ENCODE measurements around the gene ENO1.

Gene ENO1

DNA sequence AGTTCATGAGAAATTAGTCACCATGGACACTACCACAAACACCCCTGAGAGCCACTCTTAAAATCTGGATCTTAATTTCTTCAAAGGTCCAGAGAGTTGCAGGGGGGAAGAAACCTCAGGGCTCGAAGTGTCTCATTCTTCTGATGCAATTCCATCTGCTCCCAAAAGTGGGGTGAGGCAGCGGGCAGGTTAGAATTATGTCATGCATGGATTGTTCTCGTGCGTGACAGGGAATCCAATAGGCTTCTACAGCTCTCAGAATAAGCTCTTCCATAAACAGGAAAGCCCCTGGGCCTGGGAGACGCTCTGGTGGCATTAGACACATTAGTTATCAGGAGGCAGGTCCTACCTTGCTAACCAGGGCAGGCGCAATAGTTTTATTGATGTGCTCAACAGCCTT, 8.4 kb downstream of the ENO1 start:
- no peak for FAIRE-seq
- TF ChIP-seq POLR2A (IDR thresholded peaks at IDR 0.05; ENCODE audit: low read depth, low read length) = no peak
- no peak for DNase-seq (ENCODE audit: insufficient read length, low spot score)

DNA sequence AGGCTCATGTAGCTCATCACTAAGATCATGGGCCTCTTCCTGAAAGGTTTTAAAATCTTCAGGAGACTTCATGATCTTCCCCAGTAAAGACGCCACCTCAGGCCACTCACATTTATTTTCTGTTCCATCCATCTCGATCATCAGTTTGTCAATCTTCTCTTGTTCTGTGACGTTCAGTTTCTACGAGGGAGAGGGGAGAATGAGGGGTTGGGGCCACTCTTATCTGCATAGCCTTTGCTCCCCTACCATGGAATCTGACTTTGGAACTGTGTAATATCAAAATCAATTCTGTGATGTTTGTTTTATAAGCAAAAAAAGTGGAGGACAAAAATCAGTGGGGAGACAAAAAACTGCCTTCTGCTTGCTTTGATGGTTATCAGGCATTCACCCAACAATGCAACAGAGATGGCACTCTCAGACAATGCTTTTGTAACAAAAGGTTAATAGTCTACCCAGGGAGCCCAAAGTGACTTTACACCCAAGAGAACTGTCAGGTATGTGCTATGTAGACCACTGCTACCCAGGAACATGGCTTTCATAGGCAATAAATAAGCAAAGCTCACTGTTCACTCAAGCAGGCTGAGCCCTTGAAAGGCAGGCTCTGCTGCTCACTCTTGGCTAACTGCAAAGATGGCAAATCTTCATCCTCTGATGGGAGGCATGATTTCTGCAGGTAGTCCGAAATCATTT, 10.5 kb downstream of the ENO1 start:
- TF ChIP-seq POLR2A (IDR thresholded peaks at IDR 0.05; ENCODE audit: low read depth, low read length) = no peak
- DNase-seq (ENCODE audit: insufficient read length, low spot score) (no peak), FAIRE-seq (no peak)

DNA sequence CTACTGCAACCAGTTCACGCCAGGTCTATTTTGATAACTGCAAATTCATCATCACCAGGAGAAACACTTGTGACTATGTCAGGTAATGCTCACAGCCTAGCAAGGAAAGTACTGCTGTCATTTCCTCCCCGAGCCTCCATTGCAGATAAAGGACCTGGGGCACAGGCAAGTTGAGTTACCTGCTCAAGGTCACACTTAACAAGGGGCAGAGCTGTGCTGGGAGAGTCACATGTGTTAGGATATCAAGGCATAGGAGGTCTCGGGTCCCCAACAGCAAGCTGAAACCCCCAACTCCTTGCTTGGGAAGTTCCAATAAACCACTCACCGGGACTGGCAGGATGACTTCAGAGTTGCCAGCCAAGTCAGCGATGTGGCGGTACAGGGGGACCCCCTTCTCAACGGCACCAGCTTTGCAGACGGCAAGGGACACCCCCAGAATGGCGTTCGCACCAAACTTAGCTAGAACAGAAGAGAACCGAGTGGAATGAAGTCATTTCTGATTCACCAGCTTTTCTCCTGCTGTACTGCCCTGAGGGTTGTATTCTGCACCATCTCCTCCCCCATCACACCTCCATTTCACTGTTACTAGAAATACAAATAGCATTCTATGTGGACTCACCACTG, 11.6 kb downstream of the ENO1 start:
- no peak for DNase-seq (ENCODE audit: insufficient read length, low spot score)
- FAIRE-seq = no peak
- TF ChIP-seq POLR2A (IDR thresholded peaks at IDR 0.05; ENCODE audit: low read depth, low read length) = no peak

DNA sequence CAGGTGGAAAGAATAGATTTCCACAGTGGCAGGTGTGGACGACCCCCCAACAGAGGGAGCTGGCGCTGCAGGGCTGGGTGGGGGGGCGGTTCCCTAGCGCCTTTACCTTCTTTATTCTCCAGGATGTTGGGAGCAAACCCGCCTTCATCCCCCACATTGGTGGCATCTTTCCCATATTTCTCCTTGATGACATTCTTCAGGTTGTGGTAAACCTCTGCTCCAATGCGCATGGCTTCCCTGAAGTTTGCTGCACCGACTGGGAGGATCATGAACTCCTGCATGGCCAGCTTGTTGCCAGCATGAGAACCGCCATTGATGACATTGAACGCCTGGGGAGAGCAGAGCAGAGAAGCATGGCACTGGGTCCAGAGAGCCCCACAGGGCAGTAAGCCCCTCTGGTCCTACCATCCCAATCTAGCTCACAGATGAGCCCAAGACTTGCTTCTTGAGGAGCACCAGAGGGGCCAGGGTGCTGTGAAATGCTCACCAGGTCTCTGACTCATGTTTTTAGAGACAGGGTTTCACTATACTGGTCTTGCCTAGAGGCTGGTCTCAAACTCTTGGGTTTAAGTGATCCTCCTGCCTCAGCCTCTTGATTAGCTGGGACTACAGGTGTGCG, 12.2 kb downstream of the ENO1 start:
- FAIRE-seq (no peak), DNase-seq (ENCODE audit: insufficient read length, low spot score) (no peak)
- TF ChIP-seq POLR2A (IDR thresholded peaks at IDR 0.05; ENCODE audit: low read depth, low read length) = no peak

DNA sequence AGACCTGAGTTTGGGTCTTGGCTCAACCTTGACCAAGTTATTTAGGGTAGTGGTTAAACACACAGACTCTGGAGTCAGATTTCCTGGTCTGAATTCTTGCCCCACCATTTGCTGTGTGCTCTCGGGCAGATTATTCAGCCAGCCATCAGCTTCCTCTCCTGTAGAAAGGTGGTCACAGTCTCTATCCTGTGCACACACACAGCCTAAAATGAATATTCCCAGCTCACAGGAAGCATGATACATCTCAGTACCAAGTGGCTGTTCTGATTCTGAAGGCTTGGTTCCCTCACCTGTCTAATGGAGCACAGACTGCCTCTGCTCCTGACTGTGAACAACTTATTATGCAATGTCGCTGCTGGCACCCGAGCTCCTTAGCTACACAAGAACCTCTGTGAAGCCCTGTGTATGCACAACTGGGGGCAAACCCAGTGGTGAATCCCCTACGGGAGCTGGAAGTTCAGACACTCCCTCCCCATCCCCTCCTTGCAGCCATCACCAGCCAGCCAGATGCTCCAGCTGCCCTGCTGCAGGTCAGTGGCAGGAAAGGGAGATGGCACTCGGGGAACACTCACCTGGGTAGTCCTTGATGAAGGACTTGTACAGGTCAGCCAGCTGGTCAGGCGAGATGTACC, 13.7 kb downstream of the ENO1 start:
- TF ChIP-seq POLR2A (IDR thresholded peaks at IDR 0.05; ENCODE audit: low read depth, low read length) = no peak
- DNase-seq (ENCODE audit: insufficient read length, low spot score) (no peak), FAIRE-seq (no peak)

DNA sequence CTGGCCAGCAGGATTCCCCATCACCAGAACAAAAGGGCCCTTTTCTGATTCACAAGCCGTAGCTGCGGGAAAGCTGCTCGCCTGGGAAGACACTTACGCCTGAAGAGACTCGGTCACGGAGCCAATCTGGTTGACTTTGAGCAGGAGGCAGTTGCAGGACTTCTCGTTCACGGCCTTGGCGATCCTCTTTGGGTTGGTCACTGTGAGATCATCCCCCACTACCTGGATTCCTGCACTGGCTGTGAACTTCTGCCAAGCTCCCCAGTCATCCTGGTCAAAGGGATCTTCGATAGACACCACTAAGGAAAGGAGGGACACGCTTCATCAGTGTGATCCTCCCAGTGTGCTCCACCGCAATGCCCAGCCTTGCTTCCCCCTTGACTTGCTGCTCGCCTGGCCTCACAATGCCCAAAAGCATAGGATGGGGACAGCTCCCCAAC, 14.7 kb downstream of the ENO1 start:
- no peak for FAIRE-seq
- no peak for TF ChIP-seq POLR2A (IDR thresholded peaks at IDR 0.05; ENCODE audit: low read depth, low read length)

DNA sequence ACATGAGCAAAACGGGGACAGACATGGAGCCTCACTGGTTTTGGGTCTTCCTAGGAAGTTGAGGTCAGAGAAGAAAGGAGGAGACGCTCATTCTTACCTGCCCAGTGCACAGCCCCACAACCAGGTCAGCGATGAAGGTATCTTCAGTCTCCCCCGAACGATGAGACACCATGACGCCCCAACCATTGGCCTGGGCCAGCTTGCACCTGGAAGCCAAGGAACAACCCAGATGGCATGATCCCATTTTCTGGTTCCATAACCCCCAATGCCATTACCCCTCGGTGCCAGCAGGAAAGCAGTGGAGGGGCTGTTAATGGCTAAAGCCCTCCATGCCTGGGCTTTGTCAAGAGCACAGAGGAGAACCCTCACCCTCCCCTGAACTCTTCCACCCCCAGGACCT, 15.3 kb downstream of the ENO1 start:
- TF ChIP-seq POLR2A (IDR thresholded peaks at IDR 0.05; ENCODE audit: low read depth, low read length) = no peak
- DNase-seq (ENCODE audit: insufficient read length, low spot score) (no peak), FAIRE-seq (no peak)

More for the DNA sequence above, 14.7 kb downstream of the ENO1 start:
- no peak for DNase-seq (ENCODE audit: insufficient read length, low spot score)

DNA sequence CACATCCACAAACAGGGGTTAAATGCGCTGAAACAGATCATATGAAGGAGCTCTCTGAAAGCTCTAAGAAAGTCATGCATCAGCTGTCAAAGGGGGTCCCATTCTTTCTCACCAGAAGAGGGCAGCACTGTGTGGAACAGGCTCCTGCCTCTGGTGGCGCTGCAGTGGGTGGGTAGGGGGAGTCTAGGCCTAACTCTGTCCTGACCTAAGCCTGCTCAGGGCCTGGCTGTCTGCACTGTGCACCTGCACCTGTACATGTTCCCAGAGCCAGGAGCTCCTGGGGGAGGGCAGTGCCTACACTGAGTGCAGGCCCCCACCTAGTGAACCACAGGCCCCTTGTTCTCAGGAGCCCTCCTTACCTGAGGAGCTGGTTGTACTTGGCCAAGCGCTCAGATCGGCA, 16.0 kb downstream of the ENO1 start:
- DNase-seq (ENCODE audit: insufficient read length, low spot score) (no peak), FAIRE-seq (no peak)
- no peak for TF ChIP-seq POLR2A (IDR thresholded peaks at IDR 0.05; ENCODE audit: low read depth, low read length)

DNA sequence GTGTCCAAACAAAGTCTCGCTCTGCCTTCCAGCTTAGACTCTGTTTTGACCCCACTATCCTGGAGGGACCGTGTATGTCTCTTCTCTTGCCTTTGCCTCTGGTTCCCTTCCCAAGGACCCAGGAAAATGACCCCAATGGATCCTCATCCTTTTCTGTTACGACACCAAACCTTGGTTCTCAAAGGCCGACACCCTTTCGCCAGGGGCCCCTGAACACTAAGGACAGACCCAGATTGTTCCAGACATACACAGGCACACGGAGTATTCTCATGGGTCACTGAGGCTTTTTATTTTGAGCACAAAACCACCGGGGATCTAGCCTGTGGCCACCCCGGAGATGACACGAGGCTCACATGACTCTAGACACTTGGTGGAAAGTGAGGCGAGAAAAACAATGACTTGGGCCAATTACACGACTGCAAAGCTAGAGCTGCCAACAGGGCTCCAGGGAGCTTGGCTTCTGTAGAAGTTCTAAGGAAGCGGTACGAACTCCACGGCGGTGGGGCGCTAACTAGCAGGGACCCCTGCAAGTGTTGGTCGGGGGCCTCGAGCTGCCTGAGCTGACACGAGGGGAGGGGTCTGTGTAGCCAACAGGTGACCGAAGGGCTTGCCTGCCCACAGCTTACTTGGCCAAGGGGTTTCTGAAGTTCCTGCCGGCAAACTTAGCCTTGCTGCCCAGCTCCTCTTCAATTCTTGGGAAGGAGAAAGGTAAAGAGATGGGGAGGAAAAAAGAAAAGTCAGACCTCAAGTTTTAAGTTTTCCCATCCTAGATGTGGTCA, 17.6 kb downstream of the ENO1 start:
- no peak for TF ChIP-seq POLR2A (IDR thresholded peaks at IDR 0.05; ENCODE audit: low read depth, low read length)
- DNase-seq (ENCODE audit: insufficient read length, low spot score) (no peak), FAIRE-seq (no peak)

DNA sequence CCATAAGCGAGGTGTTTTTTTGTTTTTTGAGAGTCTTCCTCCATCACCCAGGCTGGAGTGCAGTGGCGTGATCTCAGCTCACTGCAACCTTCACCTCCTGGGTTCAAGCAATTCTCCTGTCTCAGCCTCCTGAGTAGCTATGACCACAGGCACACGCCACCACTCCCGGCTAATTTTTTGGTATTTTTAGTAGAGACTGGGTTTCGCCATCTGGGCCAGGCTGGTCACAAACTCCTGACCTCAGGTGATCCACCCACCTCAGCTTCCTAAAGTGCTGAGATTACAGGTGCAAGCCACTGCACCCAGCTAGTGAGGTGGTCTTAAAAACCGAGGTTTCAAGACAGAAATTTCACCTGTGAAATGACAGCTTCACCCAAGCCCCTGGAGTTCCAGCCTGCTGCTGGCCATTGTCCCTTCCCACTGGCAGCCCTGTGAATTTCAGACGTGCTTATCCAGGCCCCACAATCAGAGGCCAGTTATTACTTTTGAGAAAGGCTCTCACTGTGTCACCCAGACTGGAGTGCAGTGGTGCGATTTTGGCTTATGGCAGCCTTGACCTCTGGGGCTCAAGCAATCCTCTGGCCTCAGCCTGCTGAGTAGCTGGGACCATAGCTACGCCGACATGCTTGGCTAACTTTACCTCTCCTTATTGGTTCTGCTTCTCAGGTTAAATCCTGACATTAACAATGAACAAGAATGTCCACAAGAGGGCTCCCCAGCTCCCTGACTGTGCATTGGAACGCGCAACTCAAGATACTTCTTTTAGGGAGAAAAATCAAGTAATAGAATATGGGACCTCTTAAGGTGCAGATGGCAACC, 19.4 kb downstream of the ENO1 start:
- no peak for FAIRE-seq

DNA sequence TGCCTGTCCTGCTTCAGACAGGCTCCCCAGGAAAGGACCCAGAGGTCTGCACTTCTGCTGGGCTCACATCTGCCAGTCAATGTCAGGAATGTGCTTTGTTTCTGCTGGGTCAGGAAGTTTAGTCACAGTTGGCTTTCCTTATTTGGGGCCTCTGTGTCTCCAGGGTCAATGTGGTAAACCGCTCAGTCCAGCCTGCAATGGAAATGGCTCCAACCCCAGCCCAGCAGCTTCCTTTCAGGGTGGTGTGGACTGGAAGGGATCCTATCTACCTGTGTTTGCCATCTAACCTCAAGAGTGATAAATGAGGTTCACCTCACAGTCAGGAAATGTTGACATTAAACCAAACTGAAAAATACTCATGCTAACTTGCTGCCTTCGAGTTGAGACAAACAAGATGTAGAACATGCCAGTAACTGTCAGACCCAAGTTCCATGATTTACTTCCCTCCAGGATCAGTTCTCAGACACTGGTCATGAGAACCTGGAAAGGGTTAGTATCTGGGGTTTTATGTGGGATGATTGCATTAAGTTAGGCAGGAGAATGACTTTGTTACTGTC, 20.3 kb downstream of the ENO1 start:
- TF ChIP-seq POLR2A (IDR thresholded peaks at IDR 0.05; ENCODE audit: low read depth, low read length) = no peak
- DNase-seq (ENCODE audit: insufficient read length, low spot score) (peak; percentile 26), FAIRE-seq (peak; percentile 78)

More for the DNA sequence above, 19.4 kb downstream of the ENO1 start:
- no peak for TF ChIP-seq POLR2A (IDR thresholded peaks at IDR 0.05; ENCODE audit: low read depth, low read length)
- no peak for DNase-seq (ENCODE audit: insufficient read length, low spot score)

DNA sequence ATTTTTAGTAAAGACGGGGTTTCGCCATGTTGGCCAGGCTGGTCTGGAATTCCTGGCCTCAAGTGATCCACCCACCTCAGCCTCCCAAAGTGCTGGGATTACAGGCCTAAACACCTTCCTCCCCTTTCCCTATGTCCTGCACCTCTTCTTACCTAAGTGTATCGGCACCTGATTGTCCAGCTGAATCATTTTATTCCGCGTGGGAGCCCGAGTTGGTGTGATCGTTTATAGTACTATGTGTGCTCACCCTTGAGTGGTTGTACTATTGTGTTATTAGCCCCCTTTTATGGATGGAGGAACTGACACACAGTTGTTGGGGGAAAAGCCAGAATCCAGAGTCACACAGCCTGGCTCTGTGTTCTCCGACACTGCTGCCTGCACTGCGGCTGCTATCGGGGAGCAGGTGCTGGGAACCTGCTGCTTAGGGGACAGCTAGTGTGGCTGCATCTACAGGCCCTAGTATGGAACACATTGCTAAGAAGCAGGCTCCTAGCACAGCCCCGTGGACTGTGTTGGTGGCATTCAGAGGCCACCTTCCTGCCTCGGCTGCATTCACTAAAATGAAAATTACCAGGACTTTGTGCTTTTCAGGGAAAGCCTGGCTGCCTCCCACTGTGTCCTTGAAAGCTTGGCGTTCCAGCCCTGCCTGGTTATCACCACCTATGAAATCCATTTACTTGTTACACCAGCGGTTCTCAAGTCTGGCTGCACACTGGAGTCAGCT, 21.6 kb downstream of the ENO1 start:
- FAIRE-seq = no peak

More for the DNA sequence above, 21.6 kb downstream of the ENO1 start:
- no peak for TF ChIP-seq POLR2A (IDR thresholded peaks at IDR 0.05; ENCODE audit: low read depth, low read length)
- DNase-seq (ENCODE audit: insufficient read length, low spot score) = no peak

Data from H54 (cell line).